Right renal cortex interstitium (tissue), 3 donors: ENCODE results near the gene ZBTB18. TPM values are rescaled to one million over a fixed set of nuclear protein-coding genes. Genes with fewer than 3 reads are reported as not detected.
"Not testable (repeated sequence)": the region's sequence is repeated elsewhere in the genome, so short reads cannot be mapped to it uniquely, and the experiment has no call there.

Source experiments
- DNase-seq, 3 donors: peaks; one replicate each; pipeline ENCODE4 v3.0.0-alpha.2; 2013; ENCODE audit warnings: low read depth in 3 of 3, low spot score in 2 of 3
- polyA plus RNA-seq, 3 donors: library from polyadenylated mRNA; unstranded; fragments of 120-200 nt; gene quantifications; one replicate each; pipeline ENCODE4 v1.2.1, GENCODE V29; 2013; ENCODE audit not compliant: insufficient read length in 3 of 3

The ZBTB18 gene
- polyA plus RNA-seq, 3 donors = 22.3 to 24.5 (median 24.1) TPM

DNA sequence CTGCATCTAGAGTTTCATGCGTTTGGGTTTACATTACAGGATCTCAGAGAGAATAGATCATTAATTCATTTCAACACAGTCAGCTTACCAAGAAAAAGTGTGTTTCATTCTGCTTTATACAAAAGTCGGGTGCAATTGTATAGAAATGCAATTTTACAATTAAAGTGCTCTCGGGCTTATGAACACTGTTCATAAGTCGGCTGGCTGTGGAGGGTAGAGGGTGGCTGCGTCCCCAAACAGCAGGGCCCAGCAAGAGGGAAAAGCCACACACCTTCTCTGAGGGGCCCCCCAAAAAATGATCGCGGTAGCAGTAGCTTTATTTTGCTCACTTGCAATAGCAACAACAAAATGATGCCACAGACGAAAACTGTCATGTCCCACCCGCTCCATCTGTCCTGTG lies 13.8 kb upstream of the ZBTB18 start:
- DNase-seq = no peak

DNA sequence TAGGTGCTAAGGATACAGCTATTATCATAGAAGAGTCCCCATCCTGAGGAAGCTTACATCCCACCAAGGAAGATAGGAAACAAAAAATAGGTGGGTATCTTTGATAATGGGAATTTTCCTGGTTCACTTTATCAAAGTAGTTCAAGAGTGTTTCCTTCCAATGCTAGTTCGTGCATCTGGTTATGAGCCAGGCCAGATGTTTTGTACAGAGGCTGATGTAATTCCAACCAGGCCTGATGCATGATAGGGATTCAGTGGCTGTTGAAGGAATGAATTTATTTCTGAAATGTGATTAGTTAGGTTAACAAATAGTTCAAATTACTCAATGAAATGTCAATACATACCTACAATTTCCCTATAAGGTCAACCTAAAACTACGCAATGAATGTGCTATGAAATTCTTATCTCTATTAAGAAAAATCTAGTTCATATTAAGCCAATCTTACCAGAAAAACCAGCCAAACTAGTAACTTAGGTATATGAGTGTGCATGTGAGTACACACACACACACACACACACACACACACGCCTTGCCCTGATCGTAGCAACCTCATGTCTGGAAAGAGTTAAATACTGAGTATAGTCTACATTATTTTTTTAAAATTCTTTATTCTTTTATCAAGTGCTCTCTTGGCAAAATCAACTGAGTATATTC lies 9.5 kb upstream of the ZBTB18 start:
- no peak for DNase-seq

DNA sequence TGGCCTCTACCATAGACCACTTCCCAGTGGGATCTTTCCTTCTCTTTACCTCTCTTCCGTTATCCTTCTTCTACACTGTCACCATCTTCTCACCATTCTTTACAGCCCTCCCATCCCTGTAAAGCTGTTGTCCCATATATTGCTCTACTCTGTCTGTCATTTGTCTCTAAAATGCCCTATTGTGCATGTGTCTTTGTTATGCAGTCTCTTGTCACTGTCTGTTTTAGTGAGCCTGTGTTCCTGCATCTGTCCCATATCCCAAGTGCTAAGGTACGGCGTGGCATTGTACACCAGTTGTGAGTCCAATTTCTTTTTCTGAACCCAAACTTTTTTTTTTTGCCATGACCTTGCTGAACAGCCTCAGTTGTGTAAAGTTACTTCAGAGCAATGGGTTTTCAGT lies 8.8 kb upstream of the ZBTB18 start:
- DNase-seq = no peak

DNA sequence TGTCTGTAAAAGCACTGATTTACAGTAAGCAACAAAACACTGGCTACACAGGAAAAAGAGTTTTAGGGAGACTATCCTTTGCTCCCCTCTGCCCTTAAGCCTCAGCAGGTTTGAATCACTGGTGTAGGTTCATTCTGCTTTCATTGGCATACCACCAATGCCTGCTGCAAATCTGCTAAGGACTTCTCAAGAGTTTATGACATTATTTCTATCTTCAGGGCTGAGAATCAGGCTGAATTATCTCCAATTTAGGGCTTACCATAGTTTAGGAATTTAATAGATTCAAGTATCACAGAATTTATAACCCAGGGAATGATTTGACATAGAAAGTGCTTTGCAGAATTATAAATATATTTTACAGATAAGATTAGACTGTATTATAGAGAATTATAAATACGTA lies 6.7 kb upstream of the ZBTB18 start:
- DNase-seq = no peak

DNA sequence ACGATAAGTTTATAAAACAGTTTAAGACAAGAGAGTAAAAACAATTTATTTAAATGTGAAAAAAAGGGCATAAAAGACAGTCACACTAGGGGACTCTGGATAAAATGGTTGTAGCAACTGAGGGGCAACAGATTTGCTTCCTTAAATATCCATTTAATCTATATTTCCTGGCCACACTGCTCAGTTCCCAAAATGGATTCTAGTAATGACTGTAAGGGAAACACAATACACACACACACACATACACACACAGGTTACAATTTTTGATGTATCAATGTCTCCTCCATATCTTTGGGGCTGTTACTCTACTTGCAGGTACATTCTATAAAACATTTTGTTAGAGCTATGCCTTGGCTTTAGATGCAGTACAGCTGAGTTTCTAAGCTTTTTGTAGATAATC lies 4.8 kb upstream of the ZBTB18 start:
- DNase-seq = not testable (repeated sequence)

DNA sequence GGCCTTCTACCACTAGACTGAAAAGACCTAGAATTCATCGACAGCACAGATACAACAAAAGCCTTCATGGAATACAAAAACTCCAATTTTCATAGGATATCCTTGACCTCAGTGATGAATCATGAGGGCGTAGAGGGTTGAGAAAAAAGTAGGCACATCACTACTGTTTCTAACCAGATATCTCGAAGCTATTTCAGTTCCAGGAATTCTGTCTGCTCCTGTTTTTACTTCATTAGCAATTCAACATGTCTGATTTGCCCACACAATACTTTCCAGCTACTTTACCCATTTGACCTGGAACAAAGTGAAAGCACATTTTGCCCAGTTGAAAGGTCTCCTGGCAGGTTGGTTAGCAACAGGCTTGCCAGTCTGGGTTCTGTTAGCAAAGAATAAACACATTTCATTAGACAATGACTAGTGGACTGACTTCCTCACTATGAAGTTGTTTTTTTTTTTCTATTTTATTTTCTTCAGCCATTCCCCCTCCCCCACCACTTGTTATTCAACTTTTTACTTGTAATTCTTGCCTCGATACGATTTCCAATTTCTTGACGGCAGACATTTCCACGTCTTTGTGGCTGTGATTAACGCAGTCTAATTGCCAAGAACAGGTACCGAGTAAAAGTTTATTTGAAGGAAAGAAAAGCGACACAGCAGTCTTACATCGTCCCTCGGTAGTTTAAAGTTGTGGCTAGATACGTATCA lies 4.0 kb upstream of the ZBTB18 start:
- DNase-seq = no peak

DNA sequence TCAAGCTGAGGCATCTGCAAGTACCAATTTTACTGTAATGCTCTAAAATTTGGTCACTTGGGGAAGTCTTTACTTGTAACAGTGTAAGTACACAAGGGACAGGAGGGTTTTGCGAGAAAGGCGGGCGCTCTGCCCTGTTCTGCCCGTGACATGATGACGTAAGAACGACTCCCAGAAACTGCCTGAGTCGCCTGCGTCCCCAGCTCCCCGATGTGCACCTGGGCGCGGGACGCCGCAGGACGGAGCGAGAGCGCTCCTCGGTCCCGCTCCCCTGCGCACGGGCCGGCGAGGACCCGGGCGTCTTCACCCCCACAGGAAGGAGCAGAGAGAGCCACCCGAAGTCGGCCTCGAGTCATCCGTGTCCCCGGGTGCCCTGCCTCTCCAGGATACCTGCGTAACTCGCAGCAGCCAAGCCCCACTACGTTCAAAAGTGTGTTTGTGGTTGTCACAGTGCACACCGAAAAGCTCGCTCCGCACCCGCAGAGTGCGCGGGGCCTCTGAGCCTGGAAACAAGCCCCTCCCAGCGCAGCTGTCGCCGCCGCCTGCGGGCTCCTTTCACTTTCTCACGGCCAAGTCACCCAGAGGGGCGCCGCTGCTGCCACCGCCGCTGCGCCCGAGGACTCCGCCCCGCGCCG lies 3.3 kb upstream of the ZBTB18 start:
- DNase-seq = peak in 1 of 3 donors; percentile 65

DNA sequence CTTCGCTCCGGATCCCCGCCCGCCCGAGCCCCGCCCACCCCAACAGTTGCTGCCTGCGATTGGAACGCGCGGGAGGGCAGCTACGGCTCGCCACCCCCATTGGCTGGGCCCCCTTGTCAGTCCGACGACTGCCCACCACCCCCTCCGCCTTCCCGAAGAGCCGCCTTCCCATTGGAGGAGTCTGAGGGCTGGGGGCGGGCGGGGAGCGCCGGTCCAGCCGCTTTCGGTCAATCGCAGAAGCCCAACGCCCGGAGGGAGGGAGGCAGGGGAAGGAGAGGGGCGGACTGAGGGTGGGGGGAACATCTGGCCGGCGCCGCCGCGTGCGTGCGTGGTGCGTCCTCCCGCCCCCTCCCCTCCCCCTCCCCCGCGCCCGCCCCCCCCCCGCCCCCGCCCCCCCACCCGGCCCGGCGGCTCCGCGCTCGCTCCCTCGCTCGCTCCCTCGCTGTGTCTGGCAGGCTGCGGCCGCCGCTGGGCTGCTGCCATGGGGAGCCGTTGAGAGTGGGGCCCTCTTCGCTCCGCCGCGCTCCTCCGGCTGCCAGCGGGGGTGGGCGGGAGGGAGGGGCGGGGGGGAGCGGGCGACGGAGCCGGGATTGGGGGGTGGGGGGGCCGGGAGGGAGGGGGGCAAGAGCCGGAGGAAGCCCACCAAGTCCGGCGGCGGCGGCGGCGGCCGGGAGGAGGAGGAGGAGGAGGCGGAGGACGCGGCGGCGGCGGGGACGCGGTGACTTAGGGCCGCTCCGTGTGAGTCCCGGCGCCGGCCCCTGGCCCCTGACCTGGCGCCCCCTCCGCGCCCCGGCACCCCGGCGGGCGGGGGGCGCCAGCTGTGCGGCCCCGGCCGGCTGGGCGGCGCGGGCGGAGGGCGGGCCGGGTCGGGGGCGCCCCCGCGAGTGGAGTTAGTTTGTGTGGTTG lies 2.6 kb upstream of the ZBTB18 start:
- peak; percentile 92 to 95 (median 95) for DNase-seq

DNA sequence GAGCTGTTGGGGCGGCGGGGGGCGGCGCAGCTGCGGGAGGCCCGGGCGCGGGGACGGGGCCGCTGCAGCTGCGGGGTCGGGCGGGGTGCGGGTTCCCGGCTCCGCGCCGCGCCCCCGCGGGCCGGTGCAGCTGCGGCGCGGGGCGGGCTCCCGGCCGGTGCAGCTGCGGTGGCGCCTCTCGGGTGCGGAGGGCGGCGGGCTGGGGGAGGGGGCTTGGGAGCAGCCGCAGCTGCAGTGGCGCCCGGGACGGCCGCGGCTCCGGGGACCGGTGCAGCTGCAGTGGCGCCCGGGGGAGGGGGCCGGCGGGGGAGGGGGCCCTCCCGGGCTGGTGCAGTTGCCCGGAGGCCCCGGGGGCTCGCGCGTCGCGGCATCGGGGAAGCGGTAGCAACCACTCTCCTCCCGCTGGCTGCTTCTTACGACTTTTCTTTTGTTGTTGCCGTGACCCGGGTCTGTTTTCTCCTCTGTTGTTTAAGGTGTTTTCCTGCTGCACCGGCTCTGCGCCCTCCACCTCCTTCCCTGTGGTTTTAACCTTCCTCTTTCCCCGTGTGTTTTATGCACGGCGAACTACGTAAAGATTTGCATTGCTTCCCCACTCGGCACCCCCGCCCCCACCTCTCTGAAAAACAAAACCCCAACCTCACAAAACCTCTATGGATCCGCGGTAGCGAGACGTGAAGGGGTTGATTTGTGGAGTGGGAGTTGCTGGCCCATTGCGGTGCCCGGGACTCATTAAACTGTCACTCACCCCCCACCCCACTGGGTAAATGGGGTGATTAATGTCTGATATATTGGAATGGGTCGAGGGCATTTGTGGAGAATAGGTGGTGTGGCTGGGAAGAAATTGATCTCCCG lies 1.7 kb upstream of the ZBTB18 start:
- no peak for DNase-seq

DNA sequence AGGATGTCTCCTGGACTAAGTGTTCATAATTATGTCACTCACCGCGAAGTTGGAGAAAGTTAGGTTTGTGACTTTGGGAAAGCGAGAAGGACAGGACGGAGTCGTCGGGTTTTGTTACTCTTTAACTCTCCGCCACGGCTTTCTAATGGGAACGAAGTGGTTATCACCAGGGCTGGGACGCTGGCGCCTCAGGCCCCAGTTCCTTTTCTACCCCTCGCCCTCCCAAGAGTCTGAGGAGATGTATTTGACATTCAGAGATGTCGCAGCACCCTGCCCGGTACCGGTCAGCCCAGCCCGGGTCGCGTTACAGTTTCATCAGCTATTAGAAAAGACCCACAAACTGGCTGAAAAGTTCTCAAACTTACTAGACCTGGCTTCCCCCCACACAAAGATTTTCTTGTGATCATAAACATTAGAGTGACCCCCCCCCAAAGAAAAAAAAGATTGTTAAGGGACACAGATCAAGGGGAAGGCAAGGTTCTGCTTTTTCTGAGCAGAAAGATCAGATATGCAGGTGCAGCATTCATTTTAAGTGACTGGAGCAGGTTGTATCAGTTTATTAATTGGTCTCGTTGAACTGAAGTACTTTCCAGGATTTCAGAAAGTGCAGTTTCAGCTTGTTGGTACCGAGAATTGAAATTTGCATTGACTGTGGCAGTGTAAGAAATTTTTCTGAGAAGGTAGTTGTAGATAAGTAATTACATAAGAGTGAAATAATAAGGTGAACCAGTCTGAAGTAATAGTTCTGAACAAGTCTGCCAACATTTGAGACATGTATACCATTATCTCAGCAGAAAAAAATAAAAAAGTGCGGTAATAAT lies 859 bp upstream of the ZBTB18 start:
- DNase-seq = no peak

DNA sequence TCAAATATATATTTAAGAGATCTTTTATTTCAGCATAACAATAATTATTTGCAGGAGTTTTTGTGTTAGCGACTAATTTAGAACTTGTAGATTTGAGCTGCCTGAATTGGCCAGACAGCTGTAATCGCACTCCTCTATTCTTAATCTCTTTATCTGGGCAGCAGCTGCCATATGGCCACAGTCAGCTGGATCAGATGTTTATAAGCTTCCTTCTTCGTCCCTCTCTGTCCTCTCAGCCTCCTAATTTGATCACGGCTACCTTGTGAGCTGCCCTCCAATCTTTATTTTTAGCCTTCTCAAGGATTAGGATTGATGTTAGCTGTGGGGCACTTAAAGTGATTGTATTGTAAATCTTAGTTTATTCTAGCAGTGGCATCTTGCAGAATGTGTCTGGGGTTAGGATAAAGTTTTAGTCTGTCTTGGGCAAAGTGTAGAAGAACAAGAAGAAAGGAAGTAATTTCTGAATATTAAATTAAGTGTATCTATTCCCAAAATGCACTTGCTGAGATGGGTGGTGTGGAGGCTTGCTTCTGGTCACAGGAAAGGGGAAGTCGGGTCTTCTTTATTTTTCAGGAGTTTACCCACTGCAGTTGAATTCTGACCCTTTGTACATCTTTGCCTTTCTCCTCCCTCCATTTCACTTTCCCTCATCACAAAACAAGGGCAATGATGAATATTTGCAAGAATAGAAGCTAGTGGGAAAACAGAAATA lies 1.1 kb downstream of the ZBTB18 start:
- no peak for DNase-seq

DNA sequence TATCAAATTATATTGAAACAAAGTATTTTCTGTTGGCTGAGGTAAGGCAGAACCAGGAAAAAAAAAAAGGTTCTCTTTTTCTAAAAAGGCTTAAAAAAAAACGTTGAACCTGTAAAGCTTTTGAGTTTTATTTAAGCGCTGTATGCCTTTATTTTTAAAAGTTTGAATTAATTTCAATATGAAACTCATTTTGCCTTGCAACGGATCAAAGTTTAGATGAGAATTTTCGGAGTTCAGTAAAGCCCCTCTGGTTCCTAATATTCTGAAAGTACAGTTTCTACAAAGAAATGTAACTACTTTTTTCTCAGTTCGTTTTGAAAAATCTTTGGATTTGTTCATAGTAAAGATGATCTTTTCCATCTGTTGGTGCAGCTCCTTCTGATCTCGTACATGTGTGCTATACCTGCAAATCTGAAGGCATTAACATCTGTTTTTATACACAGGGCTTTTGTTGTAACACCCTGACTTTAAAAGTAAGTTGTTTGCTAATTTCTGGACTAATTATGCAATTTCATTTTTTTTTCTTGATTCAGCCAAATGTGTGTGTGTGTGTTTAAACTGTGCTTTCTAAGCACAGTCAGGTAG lies 1.7 kb downstream of the ZBTB18 start:
- no peak for DNase-seq

DNA sequence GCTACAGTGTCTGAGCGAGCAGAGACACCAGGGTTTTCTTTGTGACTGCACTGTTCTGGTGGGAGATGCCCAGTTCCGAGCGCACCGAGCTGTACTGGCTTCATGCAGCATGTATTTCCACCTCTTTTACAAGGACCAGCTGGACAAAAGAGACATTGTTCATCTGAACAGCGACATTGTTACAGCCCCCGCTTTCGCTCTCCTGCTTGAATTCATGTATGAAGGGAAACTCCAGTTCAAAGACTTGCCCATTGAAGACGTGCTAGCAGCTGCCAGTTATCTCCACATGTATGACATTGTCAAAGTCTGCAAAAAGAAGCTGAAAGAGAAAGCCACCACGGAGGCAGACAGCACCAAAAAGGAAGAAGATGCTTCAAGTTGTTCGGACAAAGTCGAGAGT lies 2.7 kb downstream of the ZBTB18 start:
- DNase-seq = no peak

DNA sequence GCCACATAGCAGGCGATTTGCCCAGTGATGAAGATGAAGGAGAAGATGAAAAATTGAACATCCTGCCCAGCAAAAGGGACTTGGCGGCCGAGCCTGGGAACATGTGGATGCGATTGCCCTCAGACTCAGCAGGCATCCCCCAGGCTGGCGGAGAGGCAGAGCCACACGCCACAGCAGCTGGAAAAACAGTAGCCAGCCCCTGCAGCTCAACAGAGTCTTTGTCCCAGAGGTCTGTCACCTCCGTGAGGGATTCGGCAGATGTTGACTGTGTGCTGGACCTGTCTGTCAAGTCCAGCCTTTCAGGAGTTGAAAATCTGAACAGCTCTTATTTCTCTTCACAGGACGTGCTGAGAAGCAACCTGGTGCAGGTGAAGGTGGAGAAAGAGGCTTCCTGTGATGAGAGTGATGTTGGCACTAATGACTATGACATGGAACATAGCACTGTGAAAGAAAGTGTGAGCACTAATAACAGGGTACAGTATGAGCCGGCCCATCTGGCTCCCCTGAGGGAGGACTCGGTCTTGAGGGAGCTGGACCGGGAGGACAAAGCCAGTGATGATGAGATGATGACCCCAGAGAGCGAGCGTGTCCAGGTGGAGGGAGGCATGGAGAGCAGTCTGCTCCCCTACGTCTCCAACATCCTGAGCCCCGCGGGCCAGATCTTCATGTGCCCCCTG lies 3.3 kb downstream of the ZBTB18 start:
- DNase-seq = no peak

DNA sequence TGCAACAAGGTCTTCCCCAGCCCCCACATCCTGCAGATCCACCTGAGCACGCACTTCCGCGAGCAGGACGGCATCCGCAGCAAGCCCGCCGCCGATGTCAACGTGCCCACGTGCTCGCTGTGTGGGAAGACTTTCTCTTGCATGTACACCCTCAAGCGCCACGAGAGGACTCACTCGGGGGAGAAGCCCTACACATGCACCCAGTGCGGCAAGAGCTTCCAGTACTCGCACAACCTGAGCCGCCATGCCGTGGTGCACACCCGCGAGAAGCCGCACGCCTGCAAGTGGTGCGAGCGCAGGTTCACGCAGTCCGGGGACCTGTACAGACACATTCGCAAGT lies 3.8 kb downstream of the ZBTB18 start:
- no peak for DNase-seq

DNA sequence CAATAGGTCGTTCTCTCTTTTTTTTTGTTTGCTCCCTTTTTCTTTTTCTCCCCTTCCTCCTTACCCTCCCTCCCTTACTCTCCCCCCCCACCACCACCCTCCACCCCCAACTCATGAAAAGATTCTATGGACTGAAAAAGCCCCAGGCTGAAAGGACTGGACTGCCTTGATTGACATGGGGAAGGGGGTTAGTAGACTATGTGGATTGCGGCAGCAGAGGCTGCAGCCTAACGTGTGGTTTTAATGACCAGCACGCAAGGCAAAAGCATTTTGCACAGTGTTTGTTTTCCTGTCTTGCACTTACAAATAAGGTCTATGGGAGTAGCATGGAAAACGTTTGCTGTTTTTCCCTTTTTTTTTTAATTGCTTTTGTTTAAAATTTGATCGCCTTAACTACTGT lies 5.5 kb downstream of the ZBTB18 start:
- DNase-seq = no peak

DNA sequence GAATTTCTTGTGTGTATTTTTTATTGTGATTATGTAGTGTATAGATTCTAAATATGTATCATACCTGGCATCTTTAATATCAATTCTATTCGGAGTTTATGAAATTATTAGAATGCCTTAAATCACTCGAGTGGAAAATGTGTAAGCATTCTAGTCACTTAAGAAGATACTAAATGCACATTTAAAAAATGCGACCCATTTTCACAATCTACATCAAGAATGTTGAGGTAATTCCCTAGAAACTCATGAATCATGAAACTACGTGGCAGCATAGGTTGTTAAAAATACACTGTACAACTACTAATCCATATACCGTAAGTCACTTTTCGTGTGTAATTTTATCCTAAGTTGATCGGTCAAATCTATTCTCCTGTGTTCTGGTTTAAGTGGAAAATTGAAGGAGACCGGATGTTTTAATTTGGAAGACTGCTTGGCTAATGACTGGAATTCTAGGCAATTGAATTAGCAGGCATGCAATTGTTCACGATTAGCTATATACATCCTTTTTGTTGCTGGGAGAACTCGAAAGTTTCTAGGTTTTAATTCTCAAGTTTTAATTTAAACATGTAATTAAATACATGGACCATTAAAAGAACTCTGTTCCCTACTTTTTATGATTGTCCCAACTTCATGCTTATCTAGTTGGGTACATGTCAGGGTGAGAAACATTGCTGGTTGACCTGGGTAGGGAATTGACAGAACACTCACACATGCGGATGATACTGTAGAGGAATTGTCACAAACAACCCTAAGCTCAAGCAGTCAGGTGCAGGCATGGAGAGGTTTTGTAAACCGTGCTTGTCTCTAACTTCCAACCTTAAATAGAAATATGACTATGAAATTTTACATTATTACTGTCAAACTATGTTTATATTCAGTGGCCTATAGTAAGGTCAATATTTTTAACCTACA lies 6.6 kb downstream of the ZBTB18 start:
- no peak for DNase-seq
